ELR (cell line): ENCODE measurements around the gene AGXT2.

ENCODE experiments used
- DNase-seq: peaks from one replicate; pipeline ENCODE4 v3.0.0-alpha.2; 2015; ENCODE audit warnings: low read depth

AGXT2 gene

DNA sequence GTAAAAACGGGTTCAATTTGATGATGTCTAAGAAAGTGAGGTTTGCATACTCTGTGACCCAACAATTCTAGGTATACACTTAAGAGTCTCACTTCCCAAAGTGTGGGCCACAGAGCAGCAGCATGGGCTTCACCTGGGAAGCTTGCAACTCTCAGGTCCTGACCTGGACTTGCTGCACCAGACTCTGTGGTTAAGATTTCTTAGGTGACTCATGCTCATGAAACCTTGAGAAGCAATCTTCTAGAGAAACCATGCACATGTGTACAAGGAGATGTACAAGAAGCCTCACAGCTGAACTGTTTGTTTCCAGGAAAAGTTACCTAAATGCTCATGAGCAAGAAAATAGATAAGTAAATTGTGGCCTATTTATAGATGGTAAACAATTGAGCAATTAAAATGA, 88.4 kb downstream of the AGXT2 start:
- peak; percentile 73 for DNase-seq

DNA sequence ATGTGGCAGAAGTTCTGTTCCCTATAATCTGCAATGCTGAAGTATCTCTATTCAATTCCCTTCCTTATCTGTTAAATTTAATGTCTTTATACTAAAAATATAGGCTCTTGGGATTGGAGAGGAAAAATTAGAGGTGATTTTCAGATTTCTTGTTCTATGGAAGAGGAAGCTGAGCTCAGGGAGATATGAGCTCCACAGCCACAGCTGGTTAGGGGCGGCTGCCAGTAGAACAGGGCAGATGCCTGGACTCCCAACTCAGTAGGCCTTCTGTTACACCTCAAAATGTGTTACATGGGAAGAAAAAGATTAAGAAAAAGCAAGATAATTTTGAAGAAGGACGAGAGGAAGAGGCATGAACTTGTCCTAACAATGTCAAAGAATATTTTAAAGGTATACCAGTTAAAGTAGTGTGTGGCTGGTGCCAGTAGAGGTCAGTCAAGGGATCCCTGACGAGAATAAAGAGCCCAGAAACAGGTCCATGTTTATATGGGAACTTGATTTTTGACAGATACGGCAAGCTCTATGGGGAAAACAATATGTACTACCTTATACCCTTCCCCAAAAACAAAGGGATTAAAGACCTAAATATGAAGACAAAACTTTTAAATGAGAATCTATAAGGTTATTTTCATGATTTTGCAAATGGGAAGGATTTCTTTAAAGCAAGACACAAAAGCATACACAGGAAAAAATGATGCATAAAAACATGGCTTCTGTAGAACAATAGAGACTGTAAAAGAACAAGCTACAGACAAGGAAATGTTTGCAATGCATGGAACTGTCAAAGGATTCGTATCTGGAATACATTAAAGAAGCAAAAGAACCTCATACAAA, 89.7 kb downstream of the AGXT2 start:
- DNase-seq, result peak; percentile 51

DNA sequence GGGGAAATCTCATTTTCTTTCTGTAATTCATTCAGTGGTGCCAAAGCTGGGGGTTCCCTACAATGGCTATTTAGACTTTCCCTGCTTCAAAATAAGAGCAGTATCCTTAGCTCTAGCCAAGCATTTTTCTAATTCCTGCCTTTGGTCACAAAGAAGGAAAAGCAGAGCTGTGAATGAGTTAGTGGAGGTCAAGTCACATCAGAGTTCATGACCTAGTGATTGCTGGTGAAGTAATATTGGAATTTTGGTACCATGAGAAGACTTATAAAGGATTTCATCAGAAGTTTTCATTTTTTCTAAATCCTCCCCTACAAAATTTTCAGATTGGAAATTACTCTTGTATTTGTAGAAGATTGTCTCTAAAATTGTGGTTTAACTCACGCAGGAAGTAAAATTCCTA, 90.4 kb downstream of the AGXT2 start:
- no peak for DNase-seq
